NCI-H748 treated with DMSO at 0.1 percent for 48 hours (cell line): ENCODE data around the gene CTR9.

ENCODE experiments used
- DNase-seq: peaks from one replicate; lab custom pipeline; 2025; lab: John Stamatoyannopoulos, UW

CTR9 gene

GRCh38 chr11:10742460-10743208 lies 8.4 kb upstream of the CTR9 start:
- no peak for DNase-seq

- no peak for DNase-seq
These were observed 7.6 kb upstream of the CTR9 start for GRCh38 chr11:10743354-10744000.

GRCh38 chr11:10744206-10744605 lies 6.8 kb upstream of the CTR9 start:
- no peak for DNase-seq

- no peak for DNase-seq
These were observed 4.2 kb upstream of the CTR9 start for GRCh38 chr11:10746871-10747270.

- DNase-seq: no peak
These were observed 3.3 kb upstream of the CTR9 start for GRCh38 chr11:10747733-10748132.

- DNase-seq: no peak
These were observed 1.6 kb upstream of the CTR9 start for GRCh38 chr11:10749476-10749875.

- no peak for DNase-seq
These were observed 515 bp downstream of the CTR9 start for GRCh38 chr11:10751581-10751940.

- no peak for DNase-seq
These were observed 1.0 kb downstream of the CTR9 start for GRCh38 chr11:10752061-10752460.

- DNase-seq: no peak
These were observed 1.4 kb downstream of the CTR9 start for GRCh38 chr11:10752486-10752885.

- no peak for DNase-seq
These were observed 7.9 kb downstream of the CTR9 start for GRCh38 chr11:10758957-10759356.

GRCh38 chr11:10761085-10761698 lies 10.1 kb downstream of the CTR9 start:
- no peak for DNase-seq

GRCh38 chr11:10762185-10762584 lies 11.1 kb downstream of the CTR9 start:
- no peak for DNase-seq

GRCh38 chr11:10762913-10763421 lies 11.9 kb downstream of the CTR9 start:
- no peak for DNase-seq

GRCh38 chr11:10763766-10764165 lies 12.7 kb downstream of the CTR9 start:
- DNase-seq: no peak

- no peak for DNase-seq
These were observed 13.4 kb downstream of the CTR9 start for GRCh38 chr11:10764412-10764811.

- no peak for DNase-seq
These were observed 19.7 kb downstream of the CTR9 start for GRCh38 chr11:10770626-10771254.

- DNase-seq: no peak
These were observed 20.4 kb downstream of the CTR9 start for GRCh38 chr11:10771457-10771856.

- DNase-seq: no peak
These were observed 23.8 kb downstream of the CTR9 start for GRCh38 chr11:10774811-10775210.

- no peak for DNase-seq
These were observed 26.3 kb downstream of the CTR9 start for GRCh38 chr11:10777393-10777793.

- no peak for DNase-seq
These were observed 26.8 kb downstream of the CTR9 start for GRCh38 chr11:10777806-10778205.

GRCh38 chr11:10778217-10778970 lies 27.3 kb downstream of the CTR9 start:
- DNase-seq: no peak

- no peak for DNase-seq
These were observed 28.0 kb downstream of the CTR9 start for GRCh38 chr11:10779086-10779485.
